Endothelial cell of hepatic sinusoid (primary cell): ENCODE data around the gene HOXC9.

ENCODE experiments used
- in situ Hi-C: cut with HindIII; loops from 2 replicates; pipeline ENCODE4 v1.10.0; 2017; ENCODE audit warnings: low sequenced_read_pairs

HOXC9 gene

GRCh38 chr12:53975479-53976152 is 24.3 kb upstream of the HOXC9 start:
- in situ Hi-C loops, result no loop called here

- in situ Hi-C loops, result no loop called here
These were observed 23.7 kb upstream of the HOXC9 start for GRCh38 chr12:53976172-53976822.

- in situ Hi-C loops, result no loop called here
These were observed 23.0 kb upstream of the HOXC9 start for GRCh38 chr12:53976823-53977595.

- in situ Hi-C loops, result no loop called here
These were observed 22.1 kb upstream of the HOXC9 start for GRCh38 chr12:53977596-53978445.

GRCh38 chr12:53978477-53979356 is 21.2 kb upstream of the HOXC9 start:
- in situ Hi-C loops, result no loop called here

- in situ Hi-C loops, result loop anchor here (5.0 kb wide), 1 partner anchor 38 kb away; no protein-coding TSS in a partner anchor
These were observed 19.7 kb upstream of the HOXC9 start for GRCh38 chr12:53980104-53980801.

GRCh38 chr12:53980802-53981496 is 19.0 kb upstream of the HOXC9 start:
- in situ Hi-C loops, result loop anchor here (5.0 kb wide), 1 partner anchor 39 kb away; no protein-coding TSS in a partner anchor

GRCh38 chr12:53981634-53982565 is 18.1 kb upstream of the HOXC9 start:
- in situ Hi-C loops, result loop anchor here (5.0 kb wide), 1 partner anchor 40 kb away; no protein-coding TSS in a partner anchor

GRCh38 chr12:53982648-53983567 is 17.1 kb upstream of the HOXC9 start:
- in situ Hi-C loops, result loop anchor here (5.0 kb wide), 1 partner anchor 41 kb away; no protein-coding TSS in a partner anchor

GRCh38 chr12:53983568-53983949 is 16.4 kb upstream of the HOXC9 start:
- in situ Hi-C loops, result loop anchor here (5.0 kb wide), 1 partner anchor 41 kb away; no protein-coding TSS in a partner anchor

GRCh38 chr12:53983950-53984572 is 15.9 kb upstream of the HOXC9 start:
- in situ Hi-C loops, result loop anchor here (5.0 kb wide), 1 partner anchor 42 kb away; no protein-coding TSS in a partner anchor

- in situ Hi-C loops, result loop anchor here (5.0 kb wide), 1 partner anchor 43 kb away; no protein-coding TSS in a partner anchor
These were observed 14.9 kb upstream of the HOXC9 start, which contains the start of gene HOXC10 for GRCh38 chr12:53984901-53985691. Gene HOXC10 (plus strand): TSS chr12:53985146. CDS start chr12:53985260, 114 bp downstream.

- in situ Hi-C loops, result no loop called here
These were observed 14.3 kb upstream of the HOXC9 start for GRCh38 chr12:53985692-53985993.

GRCh38 chr12:53985994-53986685 is 13.8 kb upstream of the HOXC9 start:
- in situ Hi-C loops, result no loop called here
